Epidermal melanocyte (primary cell): ENCODE measurements around the gene ZXDC.

Experiments used
- DNase-seq: peaks from one replicate; pipeline ENCODE4 v3.0.0; 2011; ENCODE audit warnings: low spot score; ENCODE audit not compliant: insufficient read length

The ZXDC gene

DNA sequence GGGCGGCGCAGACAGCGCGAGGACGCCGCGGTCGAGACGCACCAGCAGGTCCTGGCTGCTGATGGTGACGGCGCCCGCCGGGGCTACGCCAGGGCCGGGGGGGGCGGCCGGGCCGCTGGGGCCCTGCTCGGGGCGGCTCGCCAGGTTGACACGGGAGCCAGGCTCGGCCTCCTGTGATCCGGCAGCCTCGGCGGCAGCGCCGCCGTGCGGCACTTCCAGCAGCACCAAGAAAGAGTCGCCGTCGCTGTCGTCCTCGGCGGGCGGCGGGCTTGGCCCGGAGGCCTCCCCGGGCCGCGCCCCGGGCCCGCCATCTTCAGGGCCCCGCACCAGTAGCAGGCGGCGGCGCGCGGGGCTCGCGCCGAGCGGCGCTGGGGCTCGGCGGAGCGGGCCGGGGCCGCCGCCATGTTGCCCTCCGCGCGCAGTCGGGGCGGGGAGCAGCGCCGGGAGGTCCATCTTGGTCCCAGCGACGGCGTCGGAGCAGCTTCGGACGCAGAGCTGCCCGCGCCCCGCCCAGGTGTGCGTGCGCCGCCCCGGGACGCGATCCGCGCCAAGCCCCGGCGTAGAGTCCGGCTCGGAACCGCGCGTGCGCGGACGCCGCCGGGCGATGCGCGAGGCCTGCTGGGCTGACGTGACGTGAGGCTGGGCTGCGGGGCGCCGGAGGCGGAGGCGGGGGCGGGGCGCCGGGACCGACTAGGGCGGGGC lies at the start of gene ZXDC:
Gene ZXDC (minus strand): TSS at position 479 of the 702 bp plus-strand sequence. CDS start 26 bp downstream, at position 453.
- DNase-seq = peak; percentile 99

GRCh38 chr3:126525091-126525852 lies 49.6 kb upstream of the ZXDC start:
- DNase-seq = no peak

DNA sequence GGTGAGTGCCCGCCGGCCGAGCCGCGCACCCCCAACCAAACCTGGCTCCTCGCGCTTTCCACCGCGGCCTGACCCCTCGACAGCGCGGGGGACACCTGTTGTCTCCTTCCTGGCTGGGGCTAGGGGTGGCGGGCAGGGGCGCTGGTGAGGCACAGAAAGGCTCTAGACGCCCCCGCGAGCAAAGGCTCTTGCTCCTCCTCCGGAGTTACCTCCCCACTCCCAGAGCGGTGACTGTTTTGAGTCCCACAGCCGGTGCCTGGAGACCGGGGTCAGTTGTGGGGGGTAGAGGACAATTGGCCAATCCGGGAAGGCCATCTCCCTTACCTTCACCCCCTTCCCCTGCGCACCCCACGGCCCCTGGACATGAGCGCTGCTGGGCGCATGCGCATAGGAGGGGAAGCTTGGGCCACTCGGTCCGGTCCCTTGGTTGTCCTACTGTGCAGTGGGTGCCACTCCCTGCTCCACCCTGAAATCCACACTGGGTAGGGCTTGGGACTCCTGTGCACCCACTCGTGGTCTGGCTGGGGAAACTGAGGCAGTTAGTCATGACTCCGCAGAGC lies 48.8 kb upstream of the ZXDC start:
- DNase-seq = no peak

DNA sequence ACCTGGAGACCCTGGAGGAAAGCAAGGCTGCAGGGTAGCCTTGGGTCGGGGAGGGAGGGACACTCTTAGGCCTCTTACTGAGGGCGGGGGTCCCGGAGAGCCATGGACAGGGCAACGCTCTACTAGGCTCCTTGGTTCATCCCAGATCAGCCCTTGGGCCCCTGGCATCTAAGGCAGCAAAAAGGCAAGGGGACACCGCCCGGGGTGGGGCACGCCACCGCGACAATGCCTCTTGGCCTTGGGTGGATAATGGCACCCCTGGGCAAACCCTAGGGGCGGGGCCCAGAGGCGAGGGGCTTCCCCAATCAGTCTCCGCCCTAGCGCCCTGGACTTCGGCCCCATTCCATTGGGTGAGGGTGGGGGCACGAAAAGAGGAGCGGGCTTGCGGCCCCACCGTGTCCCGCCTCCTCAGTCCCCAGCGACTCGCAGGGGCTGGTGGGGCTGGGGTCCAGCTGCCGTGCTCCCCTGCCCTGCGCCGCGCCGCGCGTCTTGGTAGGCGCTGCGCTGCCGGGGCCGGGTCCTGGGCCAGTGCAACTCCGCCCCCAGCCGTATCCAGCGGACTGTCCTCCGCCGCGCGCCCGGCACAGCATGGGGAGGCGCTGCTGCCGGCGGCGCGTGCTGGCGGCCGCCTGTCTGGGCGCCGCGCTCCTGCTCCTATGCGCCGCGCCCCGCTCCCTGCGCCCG lies 48.2 kb upstream of the ZXDC start, which contains the start of gene CHST13:
Gene CHST13 (plus strand): TSS at position 411 of the 684 bp plus-strand sequence. CDS start 178 bp downstream, at position 589.
- no peak for DNase-seq

DNA sequence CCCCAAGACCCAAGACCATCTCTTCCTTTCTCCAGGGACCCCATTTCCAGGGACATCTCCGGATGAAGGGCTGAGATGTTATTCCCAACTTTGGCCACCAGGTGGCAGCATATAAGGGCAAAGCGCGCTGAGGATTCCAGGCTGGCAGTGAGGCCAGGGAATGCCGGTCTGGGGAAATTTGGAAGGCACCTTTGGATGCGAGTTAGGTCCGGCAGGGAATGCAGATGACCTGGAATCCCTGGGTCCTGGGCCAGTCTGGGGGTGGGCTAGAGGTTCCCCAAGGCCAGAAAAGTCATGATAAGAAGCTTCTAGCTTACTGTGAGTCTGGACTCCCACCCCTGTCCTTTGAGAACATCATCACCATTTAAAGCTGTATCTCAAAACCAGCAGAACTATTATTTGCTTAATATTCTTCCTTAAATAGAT lies 46.7 kb upstream of the ZXDC start:
- DNase-seq = peak; percentile 83

DNA sequence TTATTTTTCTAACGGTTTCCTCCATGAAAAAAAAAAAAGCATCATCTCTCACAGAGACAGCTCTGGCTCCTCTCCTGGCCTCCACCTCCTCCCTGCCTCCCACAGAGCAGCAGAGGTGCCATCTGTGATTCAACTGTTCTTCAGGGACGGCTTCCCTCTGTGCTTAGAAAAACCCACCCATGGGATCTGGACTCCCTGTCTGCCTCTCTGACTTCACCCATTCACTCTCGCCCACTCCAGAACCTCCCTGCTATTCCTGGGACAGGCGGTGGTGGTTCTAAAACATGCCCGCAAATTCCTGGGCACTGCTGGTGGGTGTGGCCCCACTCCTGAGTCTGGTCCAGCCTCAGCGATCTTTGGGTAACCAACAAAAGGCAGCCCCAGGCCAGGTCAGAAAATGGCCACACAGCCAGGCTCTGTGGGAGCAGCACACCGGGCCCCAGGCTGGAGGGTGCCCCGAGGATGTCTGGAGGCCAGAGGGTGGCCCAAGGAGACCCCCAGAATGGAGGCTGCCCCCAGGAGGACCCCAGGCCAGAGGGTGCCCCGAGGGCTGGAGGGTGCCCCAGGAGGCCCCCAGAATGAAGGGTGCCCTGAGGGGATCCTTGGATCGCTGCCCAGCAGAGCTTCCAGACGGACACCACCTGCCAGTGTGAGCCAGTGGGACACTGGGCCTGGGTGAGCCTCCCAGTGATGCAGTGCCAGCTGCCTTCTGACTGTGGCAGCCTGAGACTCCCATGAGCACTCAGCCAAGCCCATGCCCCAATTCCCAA lies 45.6 kb upstream of the ZXDC start:
- no peak for DNase-seq

DNA sequence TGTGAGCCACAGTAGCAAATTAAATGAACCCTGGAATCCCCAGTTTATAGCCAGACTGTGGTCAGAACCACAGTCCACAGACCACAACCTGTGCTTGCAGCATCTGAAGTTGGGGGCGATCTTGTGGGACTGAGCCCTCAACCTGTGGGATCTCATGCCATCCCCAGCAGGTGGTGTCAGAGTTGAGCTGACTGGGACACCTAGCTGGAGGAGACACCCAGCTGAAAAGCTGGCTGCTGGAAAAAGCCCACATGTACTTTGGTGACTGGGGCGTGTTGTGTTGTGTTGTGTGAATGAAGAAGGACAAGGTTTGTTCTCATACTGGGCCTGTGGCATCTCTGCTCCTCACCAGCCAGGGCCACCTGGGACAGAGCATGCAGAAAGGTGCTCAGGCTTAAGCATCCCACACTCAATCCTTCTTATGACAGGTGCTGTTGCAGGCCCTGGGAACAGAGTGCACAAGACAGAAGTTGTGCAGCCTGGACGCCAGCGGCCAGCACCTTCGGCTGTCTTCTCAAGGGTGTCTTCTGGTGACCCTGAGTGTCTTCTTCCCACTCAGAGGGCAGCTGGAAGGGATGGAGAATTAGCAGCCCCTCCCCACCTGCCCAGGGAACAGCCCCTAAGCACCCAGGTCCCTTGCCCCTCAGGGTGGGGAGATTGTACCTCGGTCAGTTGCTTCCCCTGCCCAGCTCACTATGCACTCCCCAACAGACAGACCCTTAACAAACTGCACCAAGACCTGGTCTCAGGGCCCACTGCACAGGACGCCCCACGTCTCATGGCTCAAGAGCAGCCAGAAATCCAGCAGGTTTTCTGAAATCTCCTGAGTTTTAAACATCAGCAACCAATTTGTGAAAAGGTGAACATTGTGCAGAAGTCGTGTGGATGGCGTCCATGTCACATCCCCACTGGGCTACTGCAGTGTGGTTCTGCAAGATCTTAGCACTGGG lies 44.1 kb upstream of the ZXDC start:
- no peak for DNase-seq

DNA sequence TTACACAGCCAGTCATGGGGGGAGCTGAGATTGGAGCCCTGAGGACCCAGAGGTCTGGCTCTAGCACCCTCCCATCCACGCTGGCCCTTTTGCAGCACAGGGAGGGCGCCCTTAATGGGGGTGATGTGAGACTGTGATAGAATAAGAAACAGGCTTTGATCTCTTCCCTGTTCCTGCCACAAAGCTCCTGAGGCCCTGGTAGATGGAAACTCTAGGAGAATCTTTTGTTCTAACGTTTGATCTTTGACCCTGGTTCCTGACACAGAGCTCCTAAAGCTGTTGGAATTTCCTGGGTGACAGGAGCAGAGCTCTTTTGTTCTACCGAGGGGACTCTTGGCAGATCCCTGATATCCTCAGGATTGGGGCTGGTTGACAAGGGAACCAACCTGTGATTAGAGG lies 43.1 kb upstream of the ZXDC start:
- no peak for DNase-seq

DNA sequence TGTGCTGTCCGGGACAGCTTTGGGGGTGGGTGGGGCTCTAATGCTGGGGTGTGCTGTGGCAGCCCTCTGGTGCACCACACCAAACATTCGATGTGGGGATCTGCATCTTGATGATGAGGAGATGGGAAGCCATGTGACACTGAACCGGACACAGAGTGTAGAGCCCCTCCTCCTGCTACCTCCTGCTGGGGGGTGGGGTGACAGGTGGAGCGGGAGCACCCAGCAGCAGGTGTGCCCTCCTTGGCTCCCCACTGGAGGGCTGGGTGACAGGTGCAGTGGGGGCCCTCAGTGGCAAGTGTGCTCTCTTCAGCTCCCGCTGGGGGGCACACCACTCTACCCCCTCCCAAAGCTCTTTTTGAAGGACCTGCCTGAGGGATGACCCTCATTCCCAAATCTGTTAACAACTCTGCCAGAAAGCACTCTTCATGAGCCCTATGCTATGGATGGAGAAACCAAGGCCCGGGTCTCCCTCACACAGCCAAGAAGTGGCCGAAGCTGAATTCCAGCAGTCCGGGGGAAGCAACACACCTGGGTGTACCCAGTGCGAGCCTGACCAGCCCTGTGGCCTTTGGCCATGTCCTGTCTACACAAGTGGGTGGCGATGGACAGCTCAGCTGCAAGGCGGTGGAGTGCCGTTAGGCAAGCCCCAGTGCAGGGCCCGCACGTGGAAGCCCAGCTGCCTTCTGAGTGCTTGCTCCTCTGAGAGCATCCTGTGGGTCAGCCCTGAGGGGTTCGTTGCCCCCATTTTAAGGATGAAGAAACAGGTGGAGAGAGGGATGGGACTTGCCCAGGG lies 42.5 kb upstream of the ZXDC start:
- no peak for DNase-seq

DNA sequence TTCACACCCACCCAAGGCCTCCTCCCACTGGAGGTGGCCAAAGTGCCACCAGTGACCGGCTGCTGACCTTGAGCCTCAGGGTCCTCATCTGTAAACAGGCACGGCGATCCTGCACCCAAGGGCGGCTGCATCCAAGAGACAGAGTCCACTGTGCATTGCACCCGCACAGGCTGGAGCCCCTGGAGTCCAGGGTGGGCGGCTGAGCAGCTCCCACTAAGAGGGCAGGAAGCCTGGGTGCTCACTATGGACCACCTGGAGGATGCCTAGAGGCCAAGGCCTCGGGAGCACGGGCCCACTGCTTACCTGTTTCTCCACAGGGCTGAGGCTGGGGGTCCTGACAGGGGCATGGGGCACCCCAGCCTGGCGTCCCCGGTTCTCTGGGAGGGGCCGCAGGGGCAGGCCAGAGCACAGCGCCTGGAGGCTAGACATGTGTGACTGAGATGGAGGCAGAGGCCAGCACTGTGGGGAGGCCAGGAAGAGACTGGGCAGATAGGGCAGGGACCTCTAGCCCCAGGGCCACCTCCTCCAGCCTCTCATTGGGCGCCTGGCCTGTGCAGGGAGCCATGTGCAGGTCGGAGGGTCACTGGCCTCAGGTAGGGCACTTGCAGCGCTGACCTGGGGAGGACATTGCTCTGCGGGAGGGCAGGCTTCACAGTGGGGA lies 41.7 kb upstream of the ZXDC start, which contains the start of gene UROC1:
Gene UROC1 (minus strand): TSS at position 483 of the 661 bp plus-strand sequence. CDS start 54 bp downstream, at position 429.
- no peak for DNase-seq

- DNase-seq = no peak
Measured at GRCh38 chr3:126516936-126517290, 41.2 kb upstream of the ZXDC start.

DNA sequence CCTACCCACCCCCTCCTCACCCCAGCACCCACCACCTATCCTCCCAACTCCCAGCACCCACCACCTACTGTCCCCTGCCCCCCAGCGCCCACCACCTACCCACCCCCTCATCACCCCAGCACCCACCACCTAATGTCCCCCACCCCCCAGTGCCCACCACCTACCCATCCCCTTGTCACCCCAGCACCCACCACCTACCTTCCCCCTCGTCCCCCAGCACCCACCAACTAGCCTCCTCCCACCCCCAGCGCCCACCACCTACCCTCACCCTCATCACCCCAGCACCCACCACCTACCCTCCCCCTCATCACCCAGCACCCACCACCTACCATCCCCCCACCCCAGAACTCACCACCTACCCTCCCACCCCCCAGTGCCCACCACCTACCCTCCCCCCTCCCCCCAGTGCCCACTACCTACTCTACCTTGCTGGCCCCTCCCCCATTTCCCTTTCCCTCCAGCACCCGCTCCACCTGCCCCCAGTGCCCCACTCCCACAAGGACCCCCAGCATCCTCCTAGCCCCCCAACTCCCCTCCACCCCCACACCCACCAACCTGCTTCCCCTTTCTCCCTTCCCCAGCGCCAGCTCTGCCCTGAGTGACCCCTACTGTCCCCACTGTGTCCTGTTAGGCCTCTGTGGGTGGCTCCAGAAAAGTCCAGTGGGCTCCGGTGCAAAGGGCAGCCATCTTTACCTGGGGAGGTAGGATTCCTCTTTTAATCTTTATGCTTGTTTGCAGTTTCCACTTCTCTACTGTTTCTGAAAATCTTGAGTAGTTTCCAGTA lies 40.7 kb upstream of the ZXDC start:
- no peak for DNase-seq

- no peak for DNase-seq
Measured at GRCh38 chr3:126515066-126515706, 39.5 kb upstream of the ZXDC start.

- no peak for DNase-seq
Measured at GRCh38 chr3:126514161-126514560, 38.5 kb upstream of the ZXDC start.

GRCh38 chr3:126512916-126513650 lies 37.4 kb upstream of the ZXDC start:
- no peak for DNase-seq

GRCh38 chr3:126512026-126512425 lies 36.3 kb upstream of the ZXDC start:
- no peak for DNase-seq

GRCh38 chr3:126511291-126511690 lies 35.6 kb upstream of the ZXDC start:
- no peak for DNase-seq
